Measurements from ENCODE around the gene RCOR3. TPM values are rescaled to one million over a fixed set of nuclear protein-coding genes. Genes with fewer than 3 reads are reported as not detected.

Gene RCOR3
- total and polyA plus RNA-seq, 10 of the 15 experiments (the other 5 are each of a cell fraction or from before 2014, with no cell fraction given): 8.0 to 55.0 (median 25.1) TPM

- peak overlapping the region; percentile 11; the same call in 1 of the 2 replicates for H2AFZ ChIP-seq (ENCODE audit: control insufficient read depth, low read depth, low read length)
- peaks cover 26% of the 10 kb centered on the region for H3K79me2 ChIP-seq (ENCODE audit: control insufficient read depth, insufficient read depth, low read length)
- no peaks in the 10 kb centered on the region for H3K27me3 ChIP-seq (replicated peaks in 1 of 2; ENCODE audit: control insufficient read depth in 2 of 2, insufficient read depth in 2 of 2, low read length in 1 of 2)
- CTCF ChIA-PET: interaction anchor here (0.6 to 11.0 kb wide), 44 partner anchors 9 to 919 kb away, joined by 3 to 99 read pairs (median 5); no protein-coding TSS in a partner anchor
- SMC1A ChIA-PET (ENCODE audit: uncharacterized antibody, unreplicated experiment): interaction anchor here (0.8 to 2.9 kb wide), 24 partner anchors 9 to 351 kb away, joined by 3 to 22 read pairs (median 4); no protein-coding TSS in a partner anchor
- no peak overlapping the region for H3K27ac ChIP-seq (ENCODE audit: control insufficient read depth, insufficient read depth)
- H3K36me3 ChIP-seq (ENCODE audit: control insufficient read depth in 2 of 2, insufficient read depth in 2 of 2, low read length in 1 of 2): no peaks in the 10 kb centered on the region
- no peaks in the 10 kb centered on the region for H3K9me3 ChIP-seq (replicated peaks; ENCODE audit: control insufficient read depth, insufficient read depth, low read length)
- no peak overlapping the region for H3K4me3 ChIP-seq
- no TSS peak for BruUV-seq (replicated peaks)
- in situ Hi-C loops (cut with MboI) (loop anchor here (5.0 to 10.0 kb wide), 3 partner anchors 149 to 329 kb away; no protein-coding TSS in a partner anchor), intact Hi-C loops (cut with micrococcal nuclease; ENCODE audit: unreplicated experiment) (loop anchor here (1.0 to 2.0 kb wide), 4 partner anchors 30 to 331 kb away; no protein-coding TSS in a partner anchor)
- TF ChIP-seq SMARCA5 (IDR thresholded peaks at IDR 0.05) (peak; percentile 63; the same call in 1 of the 2 replicates), POU2F2 (IDR thresholded peaks at IDR 0.05; ENCODE audit: borderline replicate concordance, low read depth, low read length) (peak; percentile 42; the same call in 1 of the 3 replicates), CTCF (IDR thresholded peaks at IDR 0.05 in 2 of 3, conservative IDR thresholded peaks at IDR 0.05 in 1 of 3; ENCODE audit: control insufficient read depth in 2 of 3, extremely low read depth in 1 of 3, insufficient read depth in 1 of 3, low read depth in 3 of 3, low read length in 3 of 3) (peak; percentile 89 to 97 (median 93)), YY1 (IDR thresholded peaks at IDR 0.05; ENCODE audit: low read depth, low read length) (peak; percentile 85), SMC3 (IDR thresholded peaks at IDR 0.05; ENCODE audit: borderline replicate concordance, low read length) (peak; percentile 85), ZBTB33 (IDR thresholded peaks at IDR 0.05) (no peak), MEF2A (IDR thresholded peaks at IDR 0.05; ENCODE audit: insufficient read depth, low read depth, low read length) (no peak), RAD21 (IDR thresholded peaks at IDR 0.05; ENCODE audit: insufficient read depth, low read depth, low read length) (peak; percentile 91)
- WGBS (ENCODE audit: insufficient coverage, insufficient replicate concordance, low lambda C conversion rate, missing lambda C conversion rate): 24% methylated on average over 9 of the region's 9 CpGs
- ATAC-seq: peak; percentile 73
- no peak overlapping the region for H3K9ac ChIP-seq (ENCODE audit: control insufficient read depth, insufficient read depth, low read length)
- DNase-seq (ENCODE audit: low read depth, low spot score): no peak
- H3K4me1 ChIP-seq (ENCODE audit: control insufficient read depth, insufficient read depth, low read length): peaks cover 12% of the 10 kb centered on the region
- POLR2A ChIA-PET: interaction anchor here (1.0 kb wide), 1 partner anchor 191 kb away, joined by 3 read pairs; no protein-coding TSS in a partner anchor
- FAIRE-seq: no peak
- no peaks in the 10 kb centered on the region for H4K20me1 ChIP-seq (ENCODE audit: control insufficient read depth, insufficient read depth)
- RAD21 ChIA-PET (ENCODE audit: unreplicated experiment): interaction anchor here (0.6 to 2.0 kb wide), 16 partner anchors 13 to 1237 kb away, joined by 3 to 12 read pairs (median 4); no protein-coding TSS in a partner anchor
- no peak overlapping the region for H3K4me2 ChIP-seq (ENCODE audit: control insufficient read depth, insufficient read depth)
Measured at GRCh38 chr1:211323156-211324063, 64.2 kb downstream of the RCOR3 start.

Measured in GM12878 (cell line).